HFFc6 (cell line): ENCODE measurements around the gene RBL1. TPM values are rescaled to one million over a fixed set of nuclear protein-coding genes. Genes with fewer than 3 reads are reported as not detected.
"Not testable (repeated sequence)": the region's sequence is repeated elsewhere in the genome, so short reads cannot be mapped to it uniquely, and the experiment has no call there.

ENCODE experiments used
- DNase-seq: peaks from one replicate; pipeline ENCODE4 v3.0.0-alpha.2; 2018
- H3K27ac Mint-ChIP-seq: 2 replicates; pipeline ENCODE4 v1.8.0; 2020; ENCODE audit warnings: mild to moderate bottlenecking, mixed read lengths
- H3K27me3 Mint-ChIP-seq: 2 replicates; pipeline ENCODE4 v1.8.0; 2021; ENCODE audit warnings: mild to moderate bottlenecking, moderate library complexity, mixed read lengths; ENCODE audit not compliant: insufficient read depth
- H3K36me3 Mint-ChIP-seq: 2 replicates; pipeline ENCODE4 v1.8.0; 2021; ENCODE audit warnings: low read depth, mixed read lengths
- H3K4me1 Mint-ChIP-seq: 2 replicates; pipeline ENCODE4 v1.8.0; 2020; ENCODE audit warnings: low read depth, mixed read lengths
- H3K4me3 Mint-ChIP-seq: 2 replicates; pipeline ENCODE4 v1.8.0; 2020; ENCODE audit warnings: mild to moderate bottlenecking, moderate library complexity, mixed read lengths
- H3K9me3 Mint-ChIP-seq: 2 replicates; pipeline ENCODE4 v1.8.0; 2020; ENCODE audit warnings: mild to moderate bottlenecking, mixed read lengths
- CTCF ChIP-seq: fragments of 200-600 bp; sonication (generic); IDR thresholded peaks from 2 replicates; pipeline ENCODE4 v1.5.0; 2021; ENCODE audit warnings: antibody characterized with exemption, mild to moderate bottlenecking
- total RNA-seq, 6 experiments: library from RNA; stranded (reverse); fragmentation: NEBNext Ultra II Directional; extraction: Animal tissue kit (Norgen Biotek cat#: 25700); gene quantifications; 2 replicates in 1 of 6; 3 replicates in 5 of 6; pipeline ENCODE4 v1.2.3, GENCODE V29; 2021

Gene RBL1
- total RNA-seq, 6 experiments from 2014 or later: 6.6 to 13.3 (median 12.9) TPM

- no peak for TF ChIP-seq CTCF
- Mint-ChIP-seq H3K9me3 (no peaks in the 10 kb centered on the region), H3K4me1 (peaks cover 6% of the 10 kb centered on the region; the same call in 1 of the 2 replicates), H3K36me3 (peaks cover 4% of the 10 kb centered on the region; the same call in 1 of the 2 replicates), H3K4me3 (no peak overlapping the region), H3K27ac (no peak overlapping the region), H3K27me3 (no peaks in the 10 kb centered on the region)
- DNase-seq: no peak
Measured at GRCh38 chr20:37011147-37011546, 84.7 kb downstream of the RBL1 start.

- Mint-ChIP-seq H3K9me3 (no peaks in the 10 kb centered on the region), H3K27me3 (no peaks in the 10 kb centered on the region), H3K4me3 (no peak overlapping the region), H3K27ac (no peak overlapping the region), H3K36me3 (peaks cover 7% of the 10 kb centered on the region; the same call in 1 of the 2 replicates), H3K4me1 (peaks cover 6% of the 10 kb centered on the region; the same call in 1 of the 2 replicates)
- DNase-seq: peak; percentile 43
- peak; percentile 61; the same call in 1 of the 2 replicates for TF ChIP-seq CTCF
Measured at GRCh38 chr20:37007898-37008649, 87.7 kb downstream of the RBL1 start.

- not testable (repeated sequence) for H3K27ac Mint-ChIP-seq, H3K4me3 Mint-ChIP-seq, H3K27me3 Mint-ChIP-seq, H3K9me3 Mint-ChIP-seq, H3K36me3 Mint-ChIP-seq, H3K4me1 Mint-ChIP-seq, DNase-seq
Measured at GRCh38 chr20:37005062-37005942, 90.5 kb downstream of the RBL1 start.

GRCh38 chr20:37001634-37002033 lies 94.2 kb downstream of the RBL1 start:
- H3K4me1 Mint-ChIP-seq, H3K27ac Mint-ChIP-seq, DNase-seq, H3K4me3 Mint-ChIP-seq, H3K9me3 Mint-ChIP-seq, H3K27me3 Mint-ChIP-seq: not testable (repeated sequence)
- H3K36me3 Mint-ChIP-seq: peaks cover 11% of the 10 kb centered on the region; the same call in 1 of the 2 replicates

- not testable (repeated sequence) for H3K4me1 Mint-ChIP-seq, DNase-seq, H3K27ac Mint-ChIP-seq, H3K27me3 Mint-ChIP-seq, H3K9me3 Mint-ChIP-seq, H3K4me3 Mint-ChIP-seq
- H3K36me3 Mint-ChIP-seq: peaks cover 22% of the 10 kb centered on the region
Measured at GRCh38 chr20:37000171-37000570, 95.6 kb downstream of the RBL1 start.

- peaks cover 33% of the 10 kb centered on the region for H3K36me3 Mint-ChIP-seq
- no peaks in the 10 kb centered on the region; the same call in 1 of the 2 replicates for H3K9me3 Mint-ChIP-seq
- no peaks in the 10 kb centered on the region for H3K4me1 Mint-ChIP-seq
- DNase-seq: no peak
- no peak for TF ChIP-seq CTCF
- no peak overlapping the region for H3K4me3 Mint-ChIP-seq
- H3K27ac Mint-ChIP-seq: no peak overlapping the region
- H3K27me3 Mint-ChIP-seq: no peaks in the 10 kb centered on the region
Measured at GRCh38 chr20:36998652-36999051, 97.1 kb downstream of the RBL1 start.

- no peak overlapping the region for H3K27ac Mint-ChIP-seq
- H3K27me3 Mint-ChIP-seq: no peaks in the 10 kb centered on the region
- DNase-seq: no peak
- H3K36me3 Mint-ChIP-seq: peaks cover 39% of the 10 kb centered on the region
- H3K4me1 Mint-ChIP-seq: no peaks in the 10 kb centered on the region
- no peak for TF ChIP-seq CTCF
- H3K4me3 Mint-ChIP-seq: no peak overlapping the region
- peaks cover 10% of the 10 kb centered on the region for H3K9me3 Mint-ChIP-seq
Measured at GRCh38 chr20:36997121-36997520, 98.7 kb downstream of the RBL1 start.

GRCh38 chr20:36994221-36994620 lies 101.6 kb downstream of the RBL1 start:
- peaks cover 10% of the 10 kb centered on the region for H3K9me3 Mint-ChIP-seq
- not testable (repeated sequence) for H3K27me3 Mint-ChIP-seq, H3K4me3 Mint-ChIP-seq, H3K27ac Mint-ChIP-seq, DNase-seq, H3K4me1 Mint-ChIP-seq
- peaks cover 39% of the 10 kb centered on the region for H3K36me3 Mint-ChIP-seq
